WTC11 (cell line): ENCODE results near the gene CD209. TPM values are rescaled to one million over a fixed set of nuclear protein-coding genes. Genes with fewer than 3 reads are reported as not detected.

ENCODE experiments used
- ATAC-seq: fragments of 200-7000 bp; cut with Tn5 transposase; 2 replicates; pipeline ENCODE4 v1.10.0; 2021; ENCODE audit warnings: mild to moderate bottlenecking, moderate library complexity
- CTCF ChIA-PET: fragments of 300-600 bp; sonication (Branson Sonifier 250); formaldehyde crosslinking; loops from one replicate; lab custom pipeline; 2021; ENCODE audit warnings: antibody characterized with exemption; lab: Charles Lee
- POLR2A ChIA-PET: fragments of 350-600 bp; sonication (Branson Sonifier 250); formaldehyde crosslinking; loops from one replicate; lab custom pipeline; 2021; ENCODE audit warnings: antibody characterized with exemption; lab: Charles Lee
- DNase-seq: peaks from one replicate; pipeline ENCODE4 v3.0.0; 2021; ENCODE audit warnings: low spot score
- H3K27ac Mint-ChIP-seq: 2 replicates; pipeline ENCODE4 v1.8.0; 2021; ENCODE audit warnings: mixed read lengths
- H3K27me3 Mint-ChIP-seq: 2 replicates; pipeline ENCODE4 v1.8.0; 2021; ENCODE audit warnings: low read depth, mild to moderate bottlenecking, moderate library complexity, mixed read lengths
- H3K36me3 Mint-ChIP-seq: 2 replicates; pipeline ENCODE4 v1.8.0; 2021; ENCODE audit warnings: mixed read lengths
- H3K4me1 Mint-ChIP-seq: 2 replicates; pipeline ENCODE4 v1.8.0; 2022; ENCODE audit warnings: mixed read lengths
- H3K4me3 Mint-ChIP-seq: 2 replicates; pipeline ENCODE4 v1.8.0; 2021; ENCODE audit warnings: mild to moderate bottlenecking, moderate library complexity, mixed read lengths
- H3K9me3 Mint-ChIP-seq: 2 replicates; pipeline ENCODE4 v1.8.0; 2021; ENCODE audit warnings: mixed read lengths
- AFF4 ChIP-seq: sonication (generic); formaldehyde crosslinking; IDR thresholded peaks from 2 replicates; pipeline ENCODE4 v1.8.1; 2023; ENCODE audit warnings: mild to moderate bottlenecking, missing genetic modification reagents, borderline replicate concordance
- ATF1 ChIP-seq: sonication (generic); formaldehyde crosslinking; IDR thresholded peaks from 2 replicates; pipeline ENCODE4 v1.8.1; 2023; ENCODE audit warnings: mild to moderate bottlenecking, moderate library complexity, missing genetic modification reagents
- E2F1 ChIP-seq: sonication (generic); formaldehyde crosslinking; IDR thresholded peaks from 2 replicates; pipeline ENCODE4 v1.8.0; 2022; ENCODE audit warnings: mild to moderate bottlenecking, missing genetic modification reagents
- ELF4 ChIP-seq: sonication (generic); formaldehyde crosslinking; IDR thresholded peaks from 2 replicates; pipeline ENCODE4 v1.8.1; 2022; ENCODE audit warnings: low read depth, mild to moderate bottlenecking, moderate library complexity, missing genetic modification reagents
- FOXJ3 ChIP-seq: sonication (generic); formaldehyde crosslinking; IDR thresholded peaks from 2 replicates; pipeline ENCODE4 v1.9.0; 2021; ENCODE audit warnings: missing genetic modification reagents, mild to moderate bottlenecking, borderline replicate concordance
- FOXP1 ChIP-seq: sonication (generic); formaldehyde crosslinking; IDR thresholded peaks from 2 replicates; pipeline ENCODE4 v1.8.0; 2022; ENCODE audit warnings: missing genetic modification reagents, mild to moderate bottlenecking, moderate library complexity, borderline replicate concordance
- FOXP4 ChIP-seq: sonication (generic); formaldehyde crosslinking; IDR thresholded peaks from 2 replicates; pipeline ENCODE4 v1.8.0; 2022; ENCODE audit warnings: mild to moderate bottlenecking, missing genetic modification reagents
- GRHL2 ChIP-seq: fragments of 250-450 bp; sonication (Bioruptor Pico); IDR thresholded peaks from 2 replicates; pipeline ENCODE4 v1.8.0; 2022; ENCODE audit warnings: mild to moderate bottlenecking, moderate library complexity; ENCODE audit not compliant: insufficient replicate concordance, severe bottlenecking
- HMGA2 ChIP-seq: fragments of 250-450 bp; sonication (Bioruptor Pico); IDR thresholded peaks from 2 replicates; pipeline ENCODE4 v1.4.0; 2021; ENCODE audit warnings: mild to moderate bottlenecking, moderate library complexity
- MXD4 ChIP-seq: fragments of 250-450 bp; sonication (Bioruptor Pico); IDR thresholded peaks from 2 replicates; pipeline ENCODE4 v1.8.0; 2021; ENCODE audit warnings: mild to moderate bottlenecking, moderate library complexity, borderline replicate concordance
- NR1H2 ChIP-seq: sonication (generic); formaldehyde crosslinking; IDR thresholded peaks from 2 replicates; pipeline ENCODE4 v1.9.0; 2021; ENCODE audit warnings: mild to moderate bottlenecking, moderate library complexity, missing genetic modification reagents
- OVOL2 ChIP-seq: fragments of 250-450 bp; sonication (Bioruptor Pico); IDR thresholded peaks from 2 replicates; pipeline ENCODE4 v1.9.0; 2021; ENCODE audit warnings: mild to moderate bottlenecking, borderline replicate concordance
- ZBTB43 ChIP-seq: sonication (generic); formaldehyde crosslinking; IDR thresholded peaks from 2 replicates; pipeline ENCODE4 v1.8.1; 2023; ENCODE audit warnings: mild to moderate bottlenecking, missing genetic modification reagents
- ZNF121 ChIP-seq: sonication (generic); formaldehyde crosslinking; IDR thresholded peaks from 2 replicates; pipeline ENCODE4 v1.8.0; 2023; ENCODE audit warnings: missing genetic modification reagents
- ZNF219 ChIP-seq: sonication (generic); formaldehyde crosslinking; IDR thresholded peaks from 2 replicates; pipeline ENCODE4 v1.8.0; 2023; ENCODE audit warnings: missing genetic modification reagents, mild to moderate bottlenecking, borderline replicate concordance
- ZNF263 ChIP-seq: sonication (generic); formaldehyde crosslinking; IDR thresholded peaks from 2 replicates; pipeline ENCODE4 v1.8.1; 2022; ENCODE audit warnings: low read depth, mild to moderate bottlenecking, moderate library complexity, missing genetic modification reagents
- ZNF317 ChIP-seq: sonication (generic); formaldehyde crosslinking; IDR thresholded peaks from 2 replicates; pipeline ENCODE4 v1.8.1; 2023; ENCODE audit warnings: low read depth, mild to moderate bottlenecking, moderate library complexity, missing genetic modification reagents, borderline replicate concordance
- ZNF423 ChIP-seq: fragments of 250-450 bp; sonication (Bioruptor Pico); IDR thresholded peaks from 2 replicates; pipeline ENCODE4 v2.1.2; 2022; ENCODE audit warnings: mild to moderate bottlenecking, moderate library complexity
- ZNF425 ChIP-seq: fragments of 250-450 bp; sonication (Bioruptor Pico); conservative IDR thresholded peaks from 2 replicates; pipeline ENCODE4 v1.9.0; 2021; ENCODE audit warnings: mild to moderate bottlenecking
- ZNF512 ChIP-seq: sonication (generic); formaldehyde crosslinking; IDR thresholded peaks from 2 replicates; pipeline ENCODE4 v1.8.1; 2022; ENCODE audit warnings: missing genetic modification reagents, borderline replicate concordance
- total RNA-seq: library from RNA; stranded (reverse); gene quantifications from 3 replicates; pipeline ENCODE4 v1.2.3, GENCODE V29; 2021
- TF ChIP-seq, protein P1 (sequence below): sonication (generic); formaldehyde crosslinking; IDR thresholded peaks from 2 replicates; pipeline ENCODE4 v1.8.1; 2023; ENCODE audit warnings: mild to moderate bottlenecking, missing genetic modification reagents, moderate library complexity

The CD209 gene
- total RNA-seq, 1 experiment from 2014 or later: not detected

GRCh38 chr19:7709932-7710460 lies 37.3 kb downstream of the CD209 start:
- no peak overlapping the region for H3K4me3 Mint-ChIP-seq
- no peaks in the 10 kb centered on the region for H3K36me3 Mint-ChIP-seq
- ATAC-seq (no peak), DNase-seq (no peak)
- POLR2A ChIA-PET: no interaction called here
- no peaks in the 10 kb centered on the region; the same call in 1 of the 2 replicates for H3K27me3 Mint-ChIP-seq
- no peaks in the 10 kb centered on the region for H3K9me3 Mint-ChIP-seq
- H3K4me1 Mint-ChIP-seq: no peaks in the 10 kb centered on the region
- TF ChIP-seq FOXJ3 (CRISPR knock-in tag) (no peak), ZNF423 (CRISPR knock-in tag) (no peak), HMGA2 (CRISPR knock-in tag) (no peak), ZNF512 (CRISPR knock-in tag) (no peak)
- CTCF ChIA-PET: no interaction called here
- no peak overlapping the region for H3K27ac Mint-ChIP-seq

DNA sequence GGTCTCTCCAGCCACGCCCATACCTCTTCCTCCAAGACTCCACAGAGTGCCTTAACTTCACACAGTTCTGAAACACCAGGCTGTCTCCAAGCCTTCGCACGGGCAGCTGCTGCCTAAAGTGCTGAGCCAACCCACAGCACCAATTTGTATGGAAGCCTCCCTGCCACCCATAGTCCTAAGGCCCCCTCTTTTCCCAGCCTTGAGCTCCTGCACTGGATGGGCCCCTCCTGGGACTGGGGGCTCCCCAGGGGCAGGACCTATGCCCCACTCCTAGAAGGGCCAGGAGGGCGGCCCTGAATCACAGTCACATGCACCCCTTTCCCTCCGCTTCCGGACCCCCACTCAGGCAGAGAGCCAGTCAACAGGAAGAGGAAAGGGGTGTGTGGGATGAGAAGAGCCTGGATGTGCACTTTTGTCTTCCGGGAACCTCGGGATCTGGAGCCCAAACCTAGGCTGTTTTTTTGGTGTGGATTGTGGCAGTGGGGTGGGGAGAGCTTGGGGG lies 40.3 kb downstream of the CD209 start:
- POLR2A ChIA-PET: no interaction called here
- CTCF ChIA-PET: interaction anchor here (0.6 to 0.7 kb wide), 2 partner anchors 67 to 139 kb away, joined by 3 read pairs; no protein-coding TSS in a partner anchor
- ATAC-seq: no peak
- Mint-ChIP-seq H3K4me1 (no peaks in the 10 kb centered on the region), H3K27me3 (no peaks in the 10 kb centered on the region; the same call in 1 of the 2 replicates), H3K27ac (no peak overlapping the region; the same call in 1 of the 2 replicates), H3K9me3 (no peaks in the 10 kb centered on the region), H3K36me3 (no peaks in the 10 kb centered on the region), H3K4me3 (no peak overlapping the region)
- DNase-seq: no peak
- no peak for TF ChIP-seq ZNF425 (CRISPR knock-in tag)
- TF ChIP-seq FOXP4: no peak
- TF ChIP-seq FOXP1 (CRISPR knock-in tag): no peak
- TF ChIP-seq ZNF219 (CRISPR knock-in tag): no peak
- no peak for TF ChIP-seq ZBTB43 (CRISPR knock-in tag)
- TF ChIP-seq, protein P1, sequence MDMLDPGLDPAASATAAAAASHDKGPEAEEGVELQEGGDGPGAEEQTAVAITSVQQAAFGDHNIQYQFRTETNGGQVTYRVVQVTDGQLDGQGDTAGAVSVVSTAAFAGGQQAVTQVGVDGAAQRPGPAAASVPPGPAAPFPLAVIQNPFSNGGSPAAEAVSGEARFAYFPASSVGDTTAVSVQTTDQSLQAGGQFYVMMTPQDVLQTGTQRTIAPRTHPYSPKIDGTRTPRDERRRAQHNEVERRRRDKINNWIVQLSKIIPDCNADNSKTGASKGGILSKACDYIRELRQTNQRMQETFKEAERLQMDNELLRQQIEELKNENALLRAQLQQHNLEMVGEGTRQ (CRISPR knock-in tag): no peak
- no peak for TF ChIP-seq E2F1
- no peak for TF ChIP-seq ZNF263 (CRISPR knock-in tag)
- no peak for TF ChIP-seq OVOL2 (CRISPR knock-in tag)
- no peak for TF ChIP-seq ZNF121
- TF ChIP-seq MXD4 (CRISPR knock-in tag): no peak
- no peak for TF ChIP-seq AFF4 (CRISPR knock-in tag)
- TF ChIP-seq ZNF317: no peak
- no peak for TF ChIP-seq NR1H2 (CRISPR knock-in tag)
- TF ChIP-seq ZNF423 (CRISPR knock-in tag): no peak
- TF ChIP-seq ELF4 (CRISPR knock-in tag): no peak
- TF ChIP-seq ATF1 (CRISPR knock-in tag): no peak
- TF ChIP-seq GRHL2: no peak
